Activated B cell treated with CpG ODN at 0.5 μM for 24 hours (primary cell): ENCODE measurements around the gene OSBPL8. TPM values are rescaled to one million over a fixed set of nuclear protein-coding genes. Genes with fewer than 3 reads are reported as not detected.

Experiments
- ATAC-seq: fragments of 200-7000 bp; cut with Tn5 transposase; one replicate; pipeline ENCODE4 v1.10.0; 2021; ENCODE audit warnings: low read depth, mild to moderate bottlenecking, moderate library complexity
- CTCF ChIA-PET: fragments of 350-600 bp; sonication (Branson Sonifier 250); formaldehyde crosslinking; loops from one replicate; lab custom pipeline; 2021; ENCODE audit warnings: antibody characterized with exemption; lab: Charles Lee
- POLR2A ChIA-PET: fragments of 350-600 bp; sonication (Branson Sonifier 250); formaldehyde crosslinking; loops from one replicate; lab custom pipeline; 2021; ENCODE audit warnings: antibody characterized with exemption; lab: Charles Lee
- DNase-seq: peaks from one replicate; pipeline ENCODE4 v3.0.0; 2022
- H3K27ac Mint-ChIP-seq: one replicate; pipeline ENCODE4 v1.8.0; 2020; ENCODE audit warnings: mixed read lengths
- H3K27me3 Mint-ChIP-seq: one replicate; pipeline ENCODE4 v1.8.0; 2021; ENCODE audit warnings: mixed read lengths
- H3K36me3 Mint-ChIP-seq: one replicate; pipeline ENCODE4 v1.8.0; 2021; ENCODE audit warnings: low read depth, mixed read lengths
- H3K4me1 Mint-ChIP-seq: one replicate; pipeline ENCODE4 v1.8.0; 2021; ENCODE audit warnings: mixed read lengths
- H3K4me3 Mint-ChIP-seq: one replicate; pipeline ENCODE4 v1.8.0; 2020; ENCODE audit warnings: mild to moderate bottlenecking, mixed read lengths
- H3K9me3 Mint-ChIP-seq: one replicate; pipeline ENCODE4 v1.8.0; 2020; ENCODE audit warnings: mixed read lengths
- CTCF ChIP-seq: fragments of 200-600 bp; IDR thresholded peaks from one replicate; pipeline ENCODE4 v1.8.0; 2022; ENCODE audit warnings: antibody characterized with exemption, mild to moderate bottlenecking
- intact Hi-C: fragments of 100-400 bp; cut with micrococcal nuclease; formaldehyde crosslinking; loops from one replicate; pipeline ENCODE4 v1.15.1; 2024
- total RNA-seq: library from RNA; stranded (reverse); gene quantifications from 2 replicates; pipeline ENCODE4 v1.2.3, GENCODE V29; 2022

Gene OSBPL8
- total RNA-seq, 1 donor from 2014 or later = 79.6 TPM

- Mint-ChIP-seq H3K27ac (no peak overlapping the region), H3K9me3 (peaks cover 13% of the 10 kb centered on the region), H3K4me1 (peaks cover 17% of the 10 kb centered on the region), H3K27me3 (no peaks in the 10 kb centered on the region), H3K36me3 (peaks cover 43% of the 10 kb centered on the region), H3K4me3 (no peak overlapping the region)
- TF ChIP-seq CTCF = no peak
- ATAC-seq (no peak), DNase-seq (no peak)
- intact Hi-C loops = no loop called here
- CTCF ChIA-PET = no interaction called here
- POLR2A ChIA-PET = no interaction called here
These were observed 133.4 kb downstream of the OSBPL8 start for GRCh38 chr12:76426160-76426559.

DNA sequence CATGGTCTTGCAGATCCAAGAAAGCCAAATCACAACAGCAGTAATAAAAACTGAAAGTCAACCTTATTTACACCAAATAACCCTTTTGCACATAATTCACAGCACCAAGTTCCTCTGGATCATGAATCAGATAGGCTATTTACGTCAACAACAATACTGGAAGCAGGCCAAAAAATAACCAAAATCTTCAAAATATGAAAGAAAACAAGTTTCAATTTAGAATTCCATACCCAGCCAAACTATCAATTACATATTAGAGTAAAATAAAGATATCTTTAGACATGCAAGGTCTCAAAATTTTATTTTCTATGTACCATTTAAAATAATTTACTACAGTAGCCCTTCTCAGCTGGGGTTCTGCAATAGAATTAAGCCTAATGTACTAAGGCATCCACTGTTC lies 134.6 kb downstream of the OSBPL8 start:
- intact Hi-C loops = no loop called here
- H3K4me1 Mint-ChIP-seq = peaks cover 11% of the 10 kb centered on the region
- DNase-seq = no peak
- H3K27ac Mint-ChIP-seq = no peak overlapping the region
- CTCF ChIA-PET = no interaction called here
- peaks cover 13% of the 10 kb centered on the region for H3K9me3 Mint-ChIP-seq
- H3K4me3 Mint-ChIP-seq = no peak overlapping the region
- no peak for TF ChIP-seq CTCF
- ATAC-seq = no peak
- H3K27me3 Mint-ChIP-seq = no peaks in the 10 kb centered on the region
- peaks cover 32% of the 10 kb centered on the region for H3K36me3 Mint-ChIP-seq
- POLR2A ChIA-PET = no interaction called here

DNA sequence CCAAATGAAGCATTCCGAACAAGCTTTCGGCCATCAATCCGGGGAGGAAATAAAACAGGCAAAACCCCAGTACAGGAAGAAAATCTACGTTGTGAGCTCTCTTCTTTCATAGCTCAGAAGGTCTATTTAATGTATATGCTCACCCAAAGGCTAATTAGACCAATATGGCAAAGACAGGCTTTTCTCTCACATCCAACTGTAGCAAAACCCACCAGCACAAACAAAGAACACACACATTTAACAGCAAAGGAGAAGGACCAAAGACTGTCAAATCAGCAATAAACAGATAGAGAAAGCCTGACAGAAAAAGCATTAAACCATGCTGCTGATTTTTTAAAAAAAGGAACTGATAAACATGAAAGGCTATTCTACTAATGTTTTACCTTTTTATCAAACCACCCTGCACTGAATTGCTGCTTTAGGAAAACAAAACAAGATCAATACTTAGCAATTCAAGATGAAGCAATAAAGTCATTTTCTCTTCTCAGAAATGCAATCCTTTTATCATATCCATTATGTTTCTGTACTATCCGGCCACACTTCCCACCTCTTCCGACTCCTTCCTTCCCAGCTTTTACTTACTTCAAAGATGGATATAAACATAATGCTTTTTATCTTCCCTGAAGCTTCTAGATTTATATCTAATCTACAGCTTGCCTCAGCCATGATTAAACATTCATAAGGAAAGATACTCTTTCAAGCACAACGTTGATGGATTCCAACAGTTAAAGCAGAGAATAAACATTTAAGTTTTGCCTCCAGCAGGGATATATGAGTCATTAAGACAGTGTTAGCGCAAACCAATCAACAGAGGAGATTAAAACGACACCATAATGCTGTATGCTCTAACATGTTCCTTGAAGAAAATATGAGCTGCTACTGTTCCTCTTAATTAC lies 136.8 kb downstream of the OSBPL8 start:
- intact Hi-C loops = loop anchor here (2.0 kb wide), 1 partner anchor 14 kb away; no protein-coding TSS in a partner anchor
- Mint-ChIP-seq H3K4me1 (peaks cover 11% of the 10 kb centered on the region), H3K27ac (no peak overlapping the region), H3K4me3 (no peak overlapping the region), H3K9me3 (peaks cover 13% of the 10 kb centered on the region), H3K27me3 (no peaks in the 10 kb centered on the region), H3K36me3 (peaks cover 32% of the 10 kb centered on the region)
- DNase-seq (no peak), ATAC-seq (no peak)
- CTCF ChIA-PET = interaction anchor here (1.0 kb wide), 1 partner anchor 32 kb away, joined by 3 read pairs; no protein-coding TSS in a partner anchor
- TF ChIP-seq CTCF = no peak
- POLR2A ChIA-PET = no interaction called here

GRCh38 chr12:76422154-76422542 lies 137.4 kb downstream of the OSBPL8 start:
- ChIA-PET CTCF (interaction anchor here (1.0 kb wide), 1 partner anchor 33 kb away, joined by 3 read pairs; no protein-coding TSS in a partner anchor), POLR2A (no interaction called here)
- no peak overlapping the region for H3K27ac Mint-ChIP-seq
- peaks cover 12% of the 10 kb centered on the region for H3K4me1 Mint-ChIP-seq
- intact Hi-C loops = loop anchor here (2.0 kb wide), 1 partner anchor 13 kb away; no protein-coding TSS in a partner anchor
- no peak for TF ChIP-seq CTCF
- no peak for ATAC-seq
- peaks cover 13% of the 10 kb centered on the region for H3K9me3 Mint-ChIP-seq
- H3K27me3 Mint-ChIP-seq = no peaks in the 10 kb centered on the region
- no peak overlapping the region for H3K4me3 Mint-ChIP-seq
- H3K36me3 Mint-ChIP-seq = peaks cover 32% of the 10 kb centered on the region
- DNase-seq = no peak

DNA sequence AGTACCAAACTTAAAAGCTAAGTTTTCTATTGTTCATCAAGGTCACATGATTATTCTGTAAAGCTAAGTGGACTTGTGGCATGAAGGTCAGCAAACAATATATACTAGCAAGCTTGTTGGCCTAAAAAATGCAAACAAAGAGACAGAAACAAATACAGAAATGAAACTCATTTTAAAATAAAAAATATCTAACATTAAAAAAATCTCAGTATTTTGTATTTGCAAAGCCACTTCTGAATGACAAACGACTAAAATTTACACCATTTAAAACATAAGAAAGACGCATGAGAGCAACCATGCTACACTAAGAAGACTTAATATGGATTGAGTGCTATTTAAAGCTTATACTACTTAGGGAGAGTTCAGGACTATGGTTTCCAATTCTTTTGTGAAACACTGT lies 138.5 kb downstream of the OSBPL8 start:
- intact Hi-C loops = no loop called here
- ATAC-seq (no peak), DNase-seq (no peak)
- Mint-ChIP-seq H3K27ac (no peak overlapping the region), H3K4me1 (peaks cover 12% of the 10 kb centered on the region), H3K9me3 (peaks cover 9% of the 10 kb centered on the region), H3K4me3 (no peak overlapping the region), H3K36me3 (peaks cover 23% of the 10 kb centered on the region), H3K27me3 (no peaks in the 10 kb centered on the region)
- no peak for TF ChIP-seq CTCF
- POLR2A ChIA-PET = no interaction called here
- CTCF ChIA-PET = no interaction called here
